SKM-1 treated with dmso at 0.1 percent for 144 hours (cell line): Measurements from ENCODE around the gene WNT7A.

ENCODE experiments used
- DNase-seq: peaks from one replicate; lab custom pipeline; 2025; ENCODE audit not compliant: unreplicated experiment; lab: John Stamatoyannopoulos, UW

Gene WNT7A

GRCh38 chr3:13776253-13777050 lies 103.4 kb downstream of the WNT7A start:
- DNase-seq = no peak

GRCh38 chr3:13772885-13773745 lies 106.8 kb downstream of the WNT7A start:
- no peak for DNase-seq

GRCh38 chr3:13772321-13772745 lies 107.5 kb downstream of the WNT7A start:
- DNase-seq = no peak

DNA sequence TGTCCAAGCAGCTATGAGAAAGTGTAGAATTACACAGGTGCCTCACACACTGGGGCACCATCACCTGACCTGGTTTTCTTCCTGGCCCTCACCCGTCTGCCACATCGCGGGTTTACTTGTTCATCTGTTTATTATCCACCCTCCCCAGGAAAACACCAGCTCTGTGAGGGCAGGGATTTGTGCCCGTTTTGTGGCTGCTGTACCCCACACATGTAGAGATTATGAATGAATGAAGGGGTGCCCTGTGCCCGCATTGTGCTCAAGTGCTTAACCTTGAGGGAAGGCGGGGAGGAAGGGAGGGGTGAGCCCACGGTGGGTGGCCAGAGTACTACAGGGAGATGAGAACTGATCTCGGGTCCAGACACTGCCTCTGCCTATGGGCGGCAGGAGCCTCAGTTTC lies 108.4 kb downstream of the WNT7A start:
- DNase-seq = no peak

DNA sequence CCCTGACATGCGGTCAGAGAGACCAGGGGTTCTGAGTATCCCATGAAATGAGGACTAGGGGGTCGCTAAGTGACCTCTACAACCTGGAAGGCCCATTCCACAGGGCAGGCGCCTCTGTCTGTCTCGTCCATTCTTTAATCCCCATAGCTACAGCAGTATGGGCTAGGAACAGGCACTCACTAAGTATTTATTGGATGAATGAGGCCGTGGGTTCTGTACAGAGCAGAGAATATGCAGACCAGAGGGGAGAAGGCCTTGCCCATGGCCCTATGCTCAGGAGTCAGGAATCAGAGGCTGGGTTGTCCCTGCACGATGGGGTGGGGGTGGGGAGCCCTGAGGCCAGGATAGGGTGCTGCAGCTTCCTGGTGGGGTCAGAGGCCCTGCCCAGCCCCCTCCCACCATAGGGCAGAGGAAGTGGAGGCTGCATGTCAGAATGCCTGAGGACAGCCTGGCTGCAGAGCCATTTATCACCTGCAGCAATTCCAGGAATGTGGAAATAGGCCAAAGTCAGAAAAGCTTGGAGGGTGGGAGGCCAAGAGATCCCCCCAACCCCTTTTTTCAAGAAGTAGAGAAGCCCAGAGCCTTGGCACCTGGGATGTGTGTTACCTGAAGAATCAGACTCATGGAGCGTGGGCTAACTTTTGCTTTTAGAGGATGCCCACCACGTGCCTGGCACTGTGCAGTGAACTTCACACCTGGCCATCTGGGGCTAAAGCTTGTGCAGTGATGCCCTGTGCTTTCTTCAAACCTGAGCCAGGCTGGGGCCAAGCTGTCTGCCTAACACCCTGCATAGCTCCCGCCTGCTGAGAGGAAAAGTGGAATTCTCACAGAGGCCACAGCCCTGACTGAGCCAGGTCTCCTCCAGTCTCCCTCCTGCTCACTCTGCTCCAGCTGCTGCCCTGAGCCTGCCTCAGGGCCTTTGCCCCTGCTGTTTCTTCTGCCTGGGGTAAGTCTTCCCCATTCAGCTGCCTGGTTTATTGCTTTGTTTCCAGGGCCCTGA lies 109.4 kb downstream of the WNT7A start:
- DNase-seq = no peak

DNA sequence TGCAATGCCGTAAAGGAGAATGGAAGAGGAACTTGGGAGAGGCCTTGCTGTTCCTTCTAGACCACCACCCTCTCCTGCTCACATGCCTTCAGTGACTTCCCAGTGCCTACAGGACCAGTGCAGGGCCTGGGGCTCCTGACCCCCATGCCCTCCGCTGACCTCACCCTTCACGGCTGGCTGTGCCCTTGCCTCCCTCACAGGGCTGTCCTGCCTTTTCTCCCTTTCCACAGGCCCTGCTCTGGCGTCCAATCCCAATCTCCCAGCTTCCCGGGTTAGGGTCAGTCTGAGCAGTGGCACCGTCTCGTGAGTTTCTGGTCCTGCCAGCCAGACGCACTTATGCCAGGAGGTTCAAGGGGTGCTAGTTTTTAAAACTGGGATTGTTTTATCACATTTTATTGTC lies 110.4 kb downstream of the WNT7A start:
- DNase-seq = no peak

GRCh38 chr3:13768453-13768852 lies 111.4 kb downstream of the WNT7A start:
- DNase-seq = no peak

DNA sequence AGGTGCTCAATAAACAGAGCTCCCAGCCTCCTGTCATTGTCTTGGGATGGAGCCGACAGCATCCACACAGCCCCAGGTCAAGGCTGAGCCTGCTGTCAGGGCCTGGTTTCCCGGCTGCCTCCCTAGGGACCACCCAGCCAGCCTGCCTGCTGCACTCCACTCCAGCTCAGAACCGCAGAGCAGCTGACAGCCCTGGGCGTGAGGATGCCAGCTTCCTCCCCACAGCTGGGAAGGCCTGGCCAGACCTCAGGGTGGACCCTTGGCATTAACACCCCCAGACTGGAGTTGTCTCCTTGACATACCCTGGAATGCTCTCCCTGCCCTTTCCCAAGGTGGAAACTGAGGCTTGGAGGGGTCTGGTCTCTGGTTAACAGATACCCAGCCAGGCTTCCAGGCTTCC lies 112.0 kb downstream of the WNT7A start:
- no peak for DNase-seq

GRCh38 chr3:13767030-13767429 lies 112.8 kb downstream of the WNT7A start:
- DNase-seq = no peak
